SJCRH30 (cell line): ENCODE measurements around the gene MYH16. TPM values are rescaled to one million over a fixed set of nuclear protein-coding genes. Genes with fewer than 3 reads are reported as not detected.

Source experiments
- DNase-seq, 2 experiments: peaks; one replicate each; pipeline ENCODE4 v3.0.0-alpha.2; 2015 to 2020
- H3K27ac ChIP-seq: fragments of 250-450 bp; sonication (Bioruptor Pico); 2 replicates; pipeline ENCODE4 v1.5.1; 2020; ENCODE audit warnings: mild to moderate bottlenecking, moderate library complexity
- H3K27me3 ChIP-seq: fragments of 250-450 bp; sonication (Bioruptor Pico); 2 replicates; pipeline ENCODE4 v1.5.1; 2020; ENCODE audit warnings: mild to moderate bottlenecking, moderate library complexity
- H3K36me3 ChIP-seq: fragments of 250-450 bp; sonication (Bioruptor Pico); 2 replicates; pipeline ENCODE4 v1.5.1; 2020; ENCODE audit warnings: mild to moderate bottlenecking, moderate library complexity
- H3K4me1 ChIP-seq: fragments of 250-450 bp; sonication (Bioruptor Pico); 2 replicates; pipeline ENCODE4 v1.5.1; 2020; ENCODE audit warnings: mild to moderate bottlenecking, moderate library complexity
- H3K4me3 ChIP-seq: fragments of 250-450 bp; sonication (Bioruptor Pico); 2 replicates; pipeline ENCODE4 v1.5.1; 2020; ENCODE audit warnings: mild to moderate bottlenecking, moderate library complexity
- H3K9me3 ChIP-seq: fragments of 250-450 bp; sonication (Bioruptor Pico); replicated peaks from 2 replicates; pipeline ENCODE4 v1.5.1; 2020; ENCODE audit warnings: mild to moderate bottlenecking, moderate library complexity
- total RNA-seq: library from RNA; depleted of rRNA; stranded (reverse); fragments of >200 nt; shearing (Covaris generic); gene quantifications from 2 replicates; pipeline ENCODE4 v1.2.3, GENCODE V29; 2014

Gene MYH16
- total RNA-seq, 1 experiment from 2014 or later: 0.12 TPM

DNA sequence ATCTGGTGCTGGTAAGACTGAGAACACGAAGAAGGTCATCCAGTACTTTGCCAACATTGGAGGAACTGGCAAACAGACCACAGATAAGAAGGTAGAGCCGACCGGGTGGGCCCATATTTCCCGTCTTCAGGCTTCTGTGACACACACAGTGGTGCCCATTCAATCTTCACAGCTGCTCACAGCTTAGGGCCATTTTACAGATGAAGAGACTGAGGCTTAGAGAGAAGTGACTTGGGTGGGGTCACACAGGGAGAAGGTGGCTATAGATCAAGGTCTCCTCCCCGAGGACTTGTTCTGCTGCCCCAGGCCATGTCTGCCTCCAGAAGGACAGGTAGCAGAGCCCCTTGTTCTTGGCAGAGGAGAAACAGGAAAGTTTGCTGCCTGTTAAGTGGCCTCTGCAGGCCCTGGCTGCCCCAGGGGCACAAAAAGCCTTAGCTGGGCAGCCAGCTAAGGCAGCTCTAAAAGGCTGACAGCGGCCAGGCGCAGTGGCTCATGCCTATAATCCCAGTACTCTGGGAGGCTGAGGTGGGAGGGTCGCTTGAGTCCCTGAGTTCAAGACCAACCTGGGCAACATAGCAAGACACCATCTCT lies 22.6 kb upstream of the MYH16 start:
- H3K4me1 ChIP-seq: no peaks in the 10 kb centered on the region
- no peak overlapping the region for H3K4me3 ChIP-seq
- no peaks in the 10 kb centered on the region for H3K36me3 ChIP-seq
- H3K27me3 ChIP-seq: peaks cover 8% of the 10 kb centered on the region; the same call in 1 of the 2 replicates
- no peak overlapping the region for H3K27ac ChIP-seq
- H3K9me3 ChIP-seq: no peaks in the 10 kb centered on the region
- no peak for DNase-seq

DNA sequence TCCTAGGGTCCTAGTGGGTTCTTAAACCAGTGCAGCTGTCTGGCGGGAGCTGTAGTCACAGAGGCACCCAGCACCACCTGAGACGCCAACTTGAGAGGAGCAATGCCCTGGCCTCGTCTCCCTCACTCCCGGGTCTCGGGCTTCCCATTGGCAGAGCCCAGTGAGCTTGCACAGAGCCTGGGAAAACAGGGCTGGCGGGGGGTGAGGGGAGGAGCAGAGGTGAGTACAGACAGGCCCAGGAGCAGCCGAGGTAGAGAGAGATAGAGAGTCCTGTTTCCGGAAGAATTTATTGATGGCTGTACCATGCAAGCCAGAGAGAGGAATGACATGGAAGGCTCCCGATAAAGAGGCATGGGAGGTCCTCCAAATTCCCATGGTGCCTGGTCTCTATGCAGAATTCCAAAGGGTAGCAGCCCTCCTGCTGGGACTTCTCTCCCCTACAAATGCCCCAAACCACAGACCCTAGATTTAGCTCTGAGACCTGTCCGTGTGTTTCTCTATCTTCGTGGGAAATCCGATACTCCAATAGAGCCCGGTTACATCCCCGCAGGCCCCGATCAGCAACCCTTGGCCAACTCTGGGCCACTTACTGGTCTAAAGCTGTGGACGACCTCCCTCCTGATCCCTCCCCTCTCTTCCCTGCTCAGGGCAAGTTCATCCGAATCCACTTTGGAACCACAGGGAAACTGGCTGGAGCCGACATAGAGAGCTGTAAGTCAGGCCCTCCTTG lies 20.3 kb upstream of the MYH16 start:
- peak in 1 of 2 experiments; percentile 22 for DNase-seq
- Histone ChIP-seq H3K27ac (no peak overlapping the region), H3K9me3 (no peaks in the 10 kb centered on the region), H3K4me1 (no peaks in the 10 kb centered on the region), H3K36me3 (no peaks in the 10 kb centered on the region), H3K27me3 (peaks cover 8% of the 10 kb centered on the region; the same call in 1 of the 2 replicates), H3K4me3 (no peak overlapping the region)

DNA sequence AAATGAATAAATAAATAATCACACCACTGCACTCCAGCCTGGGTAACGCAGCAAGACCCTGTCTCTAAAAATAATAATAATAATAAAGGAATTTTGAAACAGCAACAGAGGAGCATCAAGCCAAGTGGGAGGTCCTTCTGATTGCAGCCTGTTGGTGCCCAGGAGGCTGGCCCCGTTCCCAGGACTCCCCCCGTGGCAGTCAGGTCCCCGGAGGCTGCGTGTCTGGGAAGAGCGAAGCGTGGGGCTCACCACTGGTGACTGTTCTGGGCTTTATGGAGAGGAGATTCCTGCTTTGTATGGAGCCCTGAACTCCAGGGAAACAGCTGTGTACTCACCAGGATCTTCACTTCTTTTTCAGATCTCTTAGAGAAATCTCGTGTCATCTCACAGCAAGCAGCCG lies 19.3 kb upstream of the MYH16 start:
- no peak for DNase-seq
- H3K27me3 ChIP-seq: peaks cover 8% of the 10 kb centered on the region; the same call in 1 of the 2 replicates
- H3K36me3 ChIP-seq: no peaks in the 10 kb centered on the region
- no peaks in the 10 kb centered on the region for H3K4me1 ChIP-seq
- H3K27ac ChIP-seq: no peak overlapping the region
- H3K9me3 ChIP-seq: no peaks in the 10 kb centered on the region
- H3K4me3 ChIP-seq: no peak overlapping the region

DNA sequence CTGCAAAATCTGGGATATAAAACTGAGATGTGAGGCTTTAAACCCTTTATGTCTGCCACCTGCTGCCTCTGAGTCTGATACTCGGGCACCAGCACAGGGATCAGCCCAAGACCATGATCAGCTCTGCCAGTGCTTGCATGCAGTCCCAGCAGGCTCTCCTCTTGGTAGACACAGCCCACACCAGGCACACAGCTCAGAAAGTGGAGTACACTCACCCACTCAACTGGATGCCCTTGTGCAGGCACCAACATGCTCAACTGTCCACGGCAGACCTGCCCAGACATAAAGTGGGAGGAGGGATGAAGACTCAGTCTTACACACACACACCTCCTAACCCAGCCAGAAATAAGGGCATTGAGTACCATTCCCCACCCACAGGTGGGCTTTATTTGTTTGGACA lies 18.2 kb upstream of the MYH16 start:
- H3K36me3 ChIP-seq: no peaks in the 10 kb centered on the region
- no peak for DNase-seq
- no peaks in the 10 kb centered on the region for H3K4me1 ChIP-seq
- H3K4me3 ChIP-seq: no peak overlapping the region
- H3K9me3 ChIP-seq: no peaks in the 10 kb centered on the region
- peaks cover 8% of the 10 kb centered on the region; the same call in 1 of the 2 replicates for H3K27me3 ChIP-seq
- H3K27ac ChIP-seq: no peak overlapping the region

DNA sequence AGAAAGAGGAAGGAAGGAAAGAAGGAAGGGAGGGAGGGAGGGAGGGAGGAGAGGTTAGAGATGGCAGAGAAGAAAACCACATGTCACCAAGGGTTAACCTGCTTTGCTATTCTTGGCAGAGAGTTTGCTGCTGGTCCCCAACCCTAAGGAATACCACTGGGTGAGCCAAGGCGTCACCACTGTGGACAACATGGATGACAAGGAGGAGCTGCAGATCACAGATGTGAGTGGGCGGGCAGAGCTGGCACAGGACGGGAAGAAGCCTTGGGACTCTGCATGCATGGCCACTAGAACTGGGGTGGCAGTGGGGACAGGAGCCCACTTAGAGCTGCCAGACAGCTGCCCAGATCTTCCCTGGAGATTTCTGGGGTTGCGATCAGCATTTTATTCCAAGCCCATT lies 17.2 kb upstream of the MYH16 start:
- H3K9me3 ChIP-seq: no peaks in the 10 kb centered on the region
- no peak for DNase-seq
- no peaks in the 10 kb centered on the region for H3K4me1 ChIP-seq
- no peak overlapping the region for H3K4me3 ChIP-seq
- H3K27ac ChIP-seq: no peak overlapping the region
- no peaks in the 10 kb centered on the region for H3K36me3 ChIP-seq
- peaks cover 8% of the 10 kb centered on the region; the same call in 1 of the 2 replicates for H3K27me3 ChIP-seq

DNA sequence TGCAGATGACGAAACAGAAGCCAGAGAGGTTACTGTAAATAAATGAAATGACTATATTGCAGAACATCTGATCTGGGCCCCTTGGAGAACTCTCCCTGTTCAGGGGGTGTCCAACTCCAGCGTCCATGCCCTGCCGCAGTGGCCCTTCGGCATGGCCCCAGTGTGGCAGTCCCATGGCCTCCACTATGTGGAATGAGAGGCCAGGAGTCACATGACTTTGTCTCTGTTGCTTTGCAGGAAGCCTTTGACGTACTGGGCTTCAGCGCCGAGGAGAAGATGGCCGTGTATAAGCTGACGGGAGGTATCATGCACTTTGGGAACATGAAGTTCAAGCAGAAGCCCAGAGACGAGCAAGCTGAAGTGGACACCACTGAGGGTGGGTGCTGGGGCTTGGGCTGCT lies 15.6 kb upstream of the MYH16 start:
- no peak for DNase-seq
- Histone ChIP-seq H3K4me1 (no peaks in the 10 kb centered on the region), H3K4me3 (no peak overlapping the region), H3K27ac (no peak overlapping the region), H3K36me3 (no peaks in the 10 kb centered on the region), H3K9me3 (no peaks in the 10 kb centered on the region), H3K27me3 (peaks cover 8% of the 10 kb centered on the region; the same call in 1 of the 2 replicates)

DNA sequence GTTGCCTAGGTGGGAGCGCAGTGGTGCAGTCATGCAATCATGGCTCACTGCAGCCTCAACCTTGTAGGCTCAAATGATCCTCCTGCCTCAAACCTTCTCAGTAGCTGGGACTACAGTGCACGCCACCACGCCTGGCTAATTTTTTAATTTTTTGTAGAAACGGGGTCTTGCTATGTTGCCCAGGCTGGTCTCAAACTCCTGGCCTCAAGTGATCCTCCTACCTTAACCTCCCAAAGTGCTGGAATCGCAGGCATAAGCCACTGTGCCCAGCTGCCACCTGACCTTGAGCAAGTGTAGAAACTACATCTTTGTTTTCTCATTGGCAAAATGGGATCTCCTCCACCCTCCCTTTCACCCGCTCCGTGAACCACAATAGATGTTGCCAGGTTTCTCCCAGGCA lies 15.0 kb upstream of the MYH16 start:
- Histone ChIP-seq H3K27ac (no peak overlapping the region), H3K4me1 (no peaks in the 10 kb centered on the region), H3K9me3 (no peaks in the 10 kb centered on the region), H3K4me3 (no peak overlapping the region), H3K27me3 (peaks cover 2% of the 10 kb centered on the region; the same call in 1 of the 2 replicates), H3K36me3 (no peaks in the 10 kb centered on the region)
- no peak for DNase-seq

DNA sequence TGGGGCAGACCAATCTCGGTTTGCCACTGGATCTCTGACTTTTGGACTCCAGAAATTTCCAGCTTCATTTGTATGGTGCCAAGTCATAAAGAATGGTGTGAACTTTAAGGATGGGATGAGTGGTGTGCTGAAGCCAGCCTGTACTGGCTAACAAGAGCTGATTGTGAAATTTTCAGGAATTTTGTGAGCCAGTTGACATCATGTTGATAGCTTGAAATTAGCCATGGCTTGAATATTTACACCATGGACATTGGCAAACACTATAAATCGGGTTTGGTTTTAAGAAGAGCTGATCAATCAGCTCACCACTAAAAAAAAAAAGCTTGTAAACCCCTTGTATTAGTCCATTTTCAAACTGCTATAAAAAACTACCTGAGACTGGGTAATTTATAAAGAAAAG lies 14.1 kb upstream of the MYH16 start:
- H3K27ac ChIP-seq: no peak overlapping the region
- no peaks in the 10 kb centered on the region for H3K36me3 ChIP-seq
- H3K27me3 ChIP-seq: no peaks in the 10 kb centered on the region
- H3K9me3 ChIP-seq: no peaks in the 10 kb centered on the region
- no peak for DNase-seq
- H3K4me1 ChIP-seq: no peaks in the 10 kb centered on the region
- H3K4me3 ChIP-seq: no peak overlapping the region

DNA sequence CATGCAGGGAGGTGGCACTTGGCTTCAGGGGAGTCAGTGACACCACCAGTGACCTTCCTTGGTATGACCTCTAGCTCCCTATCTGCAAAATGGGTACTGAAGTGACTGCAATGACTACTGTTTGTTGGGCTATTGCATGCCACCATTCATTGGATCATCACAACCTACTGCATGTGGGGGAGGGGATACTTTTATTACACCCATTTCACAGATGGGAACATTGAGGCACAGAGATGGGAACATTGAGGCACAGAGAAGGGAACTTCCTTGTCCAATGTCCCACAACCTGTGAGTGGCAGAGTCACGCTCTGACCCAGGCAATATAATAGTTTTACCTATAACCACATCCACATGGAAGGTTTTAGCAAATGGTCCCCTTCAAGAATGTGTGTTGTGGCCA lies 12.2 kb upstream of the MYH16 start:
- no peaks in the 10 kb centered on the region for H3K36me3 ChIP-seq

DNA sequence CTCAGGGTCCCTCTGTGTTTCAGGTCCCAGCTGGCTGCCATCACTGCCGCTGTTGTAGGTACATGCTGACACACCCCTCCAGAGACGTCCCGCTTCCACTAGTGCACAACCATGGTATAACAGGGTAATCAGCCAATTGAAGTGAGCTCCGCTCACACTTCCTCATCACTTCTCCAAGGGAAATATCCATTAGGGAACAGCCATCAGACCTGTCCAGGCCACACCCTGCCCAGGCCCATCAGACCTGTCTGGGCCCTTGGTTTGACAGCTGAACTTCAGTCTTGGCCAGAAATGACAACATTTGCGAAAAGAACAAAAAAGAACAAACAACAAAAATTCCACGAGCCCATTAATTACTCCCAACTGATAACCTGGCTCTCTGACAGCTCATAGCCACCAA lies 11.0 kb upstream of the MYH16 start:
- H3K4me3 ChIP-seq: no peak overlapping the region
- no peaks in the 10 kb centered on the region for H3K4me1 ChIP-seq
- no peak overlapping the region for H3K27ac ChIP-seq
- H3K36me3 ChIP-seq: no peaks in the 10 kb centered on the region
- no peaks in the 10 kb centered on the region for H3K27me3 ChIP-seq
- no peaks in the 10 kb centered on the region for H3K9me3 ChIP-seq
- DNase-seq: no peak

More for the DNA sequence above, 12.2 kb upstream of the MYH16 start:
- no peak for DNase-seq
- Histone ChIP-seq H3K4me1 (no peaks in the 10 kb centered on the region), H3K9me3 (no peaks in the 10 kb centered on the region), H3K4me3 (no peak overlapping the region), H3K27ac (no peak overlapping the region), H3K27me3 (no peaks in the 10 kb centered on the region)

DNA sequence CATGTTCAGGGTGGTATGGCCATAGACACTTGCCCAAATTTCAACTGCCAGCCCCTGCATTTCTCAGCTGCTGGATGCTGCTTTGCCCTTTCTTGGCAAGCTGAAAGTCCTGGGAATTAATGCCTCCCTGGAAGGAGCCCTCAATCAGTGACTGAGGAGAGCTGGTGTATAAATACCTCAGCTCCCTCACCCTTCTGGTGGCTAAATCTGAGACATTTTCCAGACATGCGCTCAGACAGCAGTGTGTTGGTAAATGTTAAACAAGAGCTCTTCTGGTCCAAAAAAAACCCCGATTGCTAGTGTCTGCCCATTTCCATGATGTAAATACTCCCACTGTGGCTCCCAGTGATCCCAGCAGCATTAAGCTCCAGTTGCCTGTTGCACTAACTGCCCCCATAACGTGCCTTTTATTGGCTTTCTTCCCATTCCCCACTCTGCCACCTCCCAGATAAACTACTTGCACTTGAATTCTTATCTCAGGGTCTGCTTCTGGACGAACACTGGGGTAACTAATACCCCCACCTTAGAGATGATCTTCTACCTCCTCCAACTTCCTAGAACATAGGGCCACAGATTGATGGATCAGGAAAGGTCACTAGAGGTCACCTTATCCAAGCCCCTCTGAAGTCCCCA lies 6.7 kb upstream of the MYH16 start:
- Histone ChIP-seq H3K9me3 (no peaks in the 10 kb centered on the region), H3K27me3 (no peaks in the 10 kb centered on the region), H3K36me3 (no peaks in the 10 kb centered on the region), H3K4me3 (no peak overlapping the region), H3K27ac (no peak overlapping the region), H3K4me1 (0 out of 2 replicates have a peak, but pooled peaks cover 4% of the 10 kb centered on the region)
- no peak for DNase-seq

DNA sequence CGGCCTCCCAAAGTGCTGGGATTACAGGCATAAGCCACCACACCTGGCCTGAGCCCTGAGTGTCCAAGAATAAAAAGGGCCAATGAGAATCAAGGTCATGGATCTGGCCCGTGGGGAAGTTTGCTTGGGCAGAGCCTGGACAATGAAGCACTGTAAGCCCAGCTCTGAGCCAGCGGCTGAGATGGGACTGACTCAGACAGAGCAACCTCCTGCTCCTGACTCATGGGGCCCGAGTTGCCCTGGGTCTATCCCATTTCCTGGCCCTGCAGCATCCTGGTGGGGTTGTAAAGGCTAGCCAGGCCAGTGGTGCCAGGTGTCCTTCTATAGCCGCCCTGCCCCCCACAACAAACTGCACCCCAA lies 5.2 kb upstream of the MYH16 start:
- peak; percentile 27 to 32 for DNase-seq
- H3K9me3 ChIP-seq: no peaks in the 10 kb centered on the region
- H3K27ac ChIP-seq: no peak overlapping the region
- H3K36me3 ChIP-seq: no peaks in the 10 kb centered on the region
- 0 out of 2 replicates have a peak, but pooled peaks cover 4% of the 10 kb centered on the region for H3K4me1 ChIP-seq
- no peaks in the 10 kb centered on the region for H3K27me3 ChIP-seq
- no peak overlapping the region for H3K4me3 ChIP-seq

DNA sequence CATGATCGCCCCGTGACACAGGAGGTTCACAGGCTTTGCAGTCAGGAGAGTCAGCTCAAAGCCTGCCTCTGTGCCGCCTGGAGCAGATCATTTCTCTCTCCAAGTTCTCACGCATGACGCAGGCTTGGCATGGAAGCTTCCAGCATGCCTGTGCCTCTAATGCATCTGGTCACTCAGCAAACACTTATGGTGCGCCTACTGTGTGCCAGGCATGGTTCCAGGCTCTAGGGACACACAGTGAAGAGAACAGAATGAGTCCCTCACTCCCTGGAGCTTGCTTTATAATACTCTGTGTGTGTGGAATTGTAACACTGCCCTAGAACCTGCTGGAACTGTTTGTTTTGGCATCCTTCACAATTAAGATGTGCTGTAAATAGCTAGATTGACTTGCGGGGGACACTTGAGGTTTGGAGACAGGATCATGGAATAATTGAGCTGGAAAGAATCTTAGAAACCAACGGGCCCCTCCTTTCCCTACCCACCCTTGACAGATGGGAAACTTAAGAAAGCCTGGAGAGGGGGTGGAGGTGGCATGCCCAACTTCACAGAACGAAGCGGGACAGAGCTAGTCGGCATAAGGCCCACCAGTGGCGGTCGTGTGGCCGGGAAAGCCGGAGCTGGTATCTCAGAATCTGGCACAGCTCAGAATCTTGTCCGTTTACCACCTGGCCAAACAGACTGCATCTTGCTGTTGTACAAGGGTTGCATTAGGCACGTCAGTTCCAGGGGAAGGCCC lies 4.6 kb upstream of the MYH16 start:
- no peak overlapping the region for H3K27ac ChIP-seq
- H3K36me3 ChIP-seq: no peaks in the 10 kb centered on the region
- H3K4me3 ChIP-seq: no peak overlapping the region
- DNase-seq: no peak
- H3K27me3 ChIP-seq: no peaks in the 10 kb centered on the region
- H3K4me1 ChIP-seq: 0 out of 2 replicates have a peak, but pooled peaks cover 4% of the 10 kb centered on the region
- no peaks in the 10 kb centered on the region for H3K9me3 ChIP-seq

DNA sequence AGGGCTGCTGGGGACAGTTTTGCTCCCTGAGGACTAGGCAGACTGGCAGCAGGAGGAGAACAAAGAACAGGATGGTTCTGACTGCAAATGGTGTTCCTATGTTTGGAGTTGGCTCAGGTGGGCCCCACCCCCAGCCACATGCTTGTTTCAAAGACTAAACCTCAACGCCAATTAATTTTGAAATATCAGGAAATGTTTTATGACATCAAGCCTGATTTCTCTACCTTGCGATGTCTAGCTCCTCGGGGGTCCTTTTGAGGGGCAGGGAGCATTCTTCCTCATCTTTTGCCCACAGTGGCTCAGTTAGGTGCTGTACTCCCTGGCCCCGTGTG lies 4.1 kb upstream of the MYH16 start:
- Histone ChIP-seq H3K27me3 (no peaks in the 10 kb centered on the region), H3K36me3 (no peaks in the 10 kb centered on the region), H3K9me3 (no peaks in the 10 kb centered on the region), H3K4me1 (0 out of 2 replicates have a peak, but pooled peaks cover 4% of the 10 kb centered on the region), H3K4me3 (no peak overlapping the region), H3K27ac (no peak overlapping the region)
- DNase-seq: no peak

DNA sequence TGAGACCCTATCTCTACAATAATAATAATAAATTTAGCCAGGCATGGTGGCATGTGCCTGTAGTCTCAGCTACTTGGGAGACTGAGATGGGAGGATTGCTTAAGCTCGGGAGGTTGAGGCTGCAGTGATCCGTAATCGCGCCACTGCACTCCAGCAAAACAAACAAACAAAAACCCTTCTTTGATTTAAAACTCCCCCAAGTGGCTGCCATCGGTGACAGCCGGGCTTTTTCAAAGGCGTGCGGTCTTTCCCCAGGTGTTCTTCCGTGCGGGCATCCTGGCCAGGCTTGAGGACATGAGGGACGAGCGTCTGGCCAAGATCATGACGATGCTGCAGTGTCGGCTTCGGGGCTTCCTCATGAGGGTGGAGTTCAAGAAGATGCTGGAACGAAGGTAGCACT lies 1.9 kb upstream of the MYH16 start:
- H3K36me3 ChIP-seq: no peaks in the 10 kb centered on the region
- no peak overlapping the region for H3K27ac ChIP-seq
- no peaks in the 10 kb centered on the region for H3K27me3 ChIP-seq
- H3K4me1 ChIP-seq: 0 out of 2 replicates have a peak, but pooled peaks cover 4% of the 10 kb centered on the region
- H3K4me3 ChIP-seq: no peak overlapping the region
- no peak for DNase-seq
- no peaks in the 10 kb centered on the region for H3K9me3 ChIP-seq
